Activated CD4-positive, CD25-positive, alpha-beta regulatory T cell treated with anti-CD3 and anti-CD28 coated beads, Interleukin-2, amount 50 U/mL, for 72 hours (primary cell): ENCODE measurements around the gene FASTK.

ENCODE experiments used
- DNase-seq: peaks from one replicate; pipeline ENCODE4 v3.0.0; 2021

The FASTK gene

GRCh38 chr7:151081170-151082101 is 827 bp upstream of the FASTK start:
- no peak for DNase-seq

- peak; percentile 46 for DNase-seq
Measured at GRCh38 chr7:151080067-151080521, 515 bp downstream of the FASTK start.

DNA sequence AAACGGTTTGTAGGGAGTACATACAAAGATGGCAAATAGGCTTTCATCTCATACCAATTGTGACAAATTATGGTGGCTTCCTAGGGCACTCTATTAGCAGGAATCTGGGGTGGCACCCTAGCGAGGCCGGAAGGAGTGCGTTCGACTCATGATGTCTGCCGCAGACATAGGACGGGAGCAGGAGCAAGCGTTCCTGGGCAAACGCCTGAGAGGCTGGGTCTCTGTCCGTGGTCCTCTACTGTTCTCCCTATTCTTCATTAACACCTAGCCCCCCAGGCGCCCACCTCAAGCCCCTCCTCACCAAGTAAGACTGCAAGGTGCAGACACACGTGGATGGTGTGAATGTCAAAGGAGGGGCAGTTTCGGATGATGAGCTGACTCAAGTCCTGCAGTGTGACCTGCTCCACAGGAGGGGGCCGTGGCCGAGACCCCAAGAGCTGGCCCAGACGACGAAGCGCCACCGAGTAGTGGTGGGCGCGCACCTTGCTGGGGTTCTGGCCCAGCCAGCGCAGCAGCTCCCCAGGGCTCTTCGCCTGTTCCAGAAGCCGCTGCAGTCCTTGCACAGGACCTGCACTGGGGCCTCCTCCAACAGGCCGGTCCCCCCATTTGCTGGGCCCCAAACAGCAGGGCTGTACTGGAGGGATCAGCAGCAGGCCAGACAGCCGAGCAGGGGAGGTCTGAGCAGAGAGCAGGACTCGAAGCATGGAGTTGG is 1.3 kb downstream of the FASTK start:
- DNase-seq: no peak

DNA sequence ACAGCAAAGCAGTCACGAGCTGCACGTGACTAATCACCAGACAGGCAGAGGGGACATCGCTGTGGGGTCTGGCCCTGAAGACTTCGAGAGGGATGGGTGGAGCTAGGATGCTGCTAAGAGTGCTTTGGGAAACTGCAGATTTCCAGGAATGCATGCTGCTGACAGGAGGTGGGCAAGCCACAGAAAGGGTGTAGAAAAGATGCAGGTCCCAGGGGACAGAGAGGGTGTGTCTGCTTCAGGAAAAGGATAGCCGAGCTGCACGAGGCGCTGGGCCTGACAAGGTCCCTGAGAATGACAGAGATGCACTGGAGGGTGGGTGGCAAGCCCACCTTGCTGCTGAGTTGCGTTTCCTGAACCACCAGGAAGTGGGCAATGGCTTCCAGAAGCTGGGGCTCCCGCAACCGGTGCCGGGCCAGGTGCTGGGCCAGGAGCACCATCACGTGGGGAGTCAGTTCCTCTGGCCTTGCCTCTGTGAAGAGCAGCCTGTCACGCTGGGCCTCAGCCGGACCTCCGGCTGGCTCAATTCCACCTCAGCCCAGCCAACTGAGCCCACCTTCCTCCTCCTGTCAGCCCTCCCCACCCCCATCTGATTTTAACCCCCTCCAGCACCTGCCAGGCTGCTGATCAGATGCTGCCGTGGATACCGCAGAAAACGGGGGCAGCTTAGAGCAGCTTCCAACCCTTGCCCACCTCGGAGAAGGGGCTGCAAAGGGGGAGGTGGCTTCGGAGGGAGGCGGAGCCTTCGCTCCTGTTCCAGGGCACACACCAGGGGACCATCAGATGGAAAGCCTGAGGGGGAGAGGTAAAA is 2.2 kb downstream of the FASTK start:
- DNase-seq: no peak

GRCh38 chr7:151077705-151078232 is 2.8 kb downstream of the FASTK start:
- DNase-seq: no peak

DNA sequence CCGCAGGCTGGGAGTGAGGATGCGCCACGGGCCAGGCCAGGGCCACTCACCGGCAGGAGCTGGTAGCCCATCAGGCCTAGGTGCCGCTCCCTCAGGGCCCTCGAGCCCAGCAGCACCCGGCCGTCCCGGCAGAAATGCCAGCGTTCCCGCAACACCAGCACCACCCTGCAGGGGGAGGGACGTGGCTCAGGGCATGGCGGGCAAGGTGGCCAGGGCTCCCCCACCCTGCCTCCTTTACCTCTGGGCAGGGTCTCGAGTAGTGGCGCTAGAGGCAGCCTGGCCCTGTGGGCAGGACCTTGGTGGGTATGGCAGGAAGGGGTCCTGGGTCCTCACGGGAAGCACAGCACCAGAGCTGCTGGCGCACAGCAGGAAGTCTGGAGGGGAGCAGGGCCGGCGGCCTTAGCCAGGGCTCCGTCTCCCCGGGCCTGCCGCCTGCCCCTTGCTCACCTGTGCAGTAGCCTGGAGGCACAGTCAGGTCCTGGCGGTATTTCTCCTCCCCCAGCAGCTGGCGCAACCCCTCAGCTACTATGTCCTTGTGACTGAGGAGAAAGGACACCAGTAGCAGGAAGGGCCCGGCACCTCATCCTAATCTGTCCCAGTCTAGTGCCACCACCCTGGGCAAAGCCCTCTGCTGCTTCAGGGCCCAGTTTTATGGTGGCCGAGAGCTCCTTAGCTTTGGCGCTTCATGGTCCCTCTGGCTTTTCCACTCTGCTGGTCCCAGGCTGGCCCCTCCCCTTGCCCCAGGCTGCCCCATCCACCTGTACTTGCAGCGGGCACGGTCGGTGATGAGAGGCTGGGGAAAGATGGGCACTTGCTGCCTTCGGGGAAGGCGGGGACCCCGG is 3.5 kb downstream of the FASTK start:
- DNase-seq: no peak

DNA sequence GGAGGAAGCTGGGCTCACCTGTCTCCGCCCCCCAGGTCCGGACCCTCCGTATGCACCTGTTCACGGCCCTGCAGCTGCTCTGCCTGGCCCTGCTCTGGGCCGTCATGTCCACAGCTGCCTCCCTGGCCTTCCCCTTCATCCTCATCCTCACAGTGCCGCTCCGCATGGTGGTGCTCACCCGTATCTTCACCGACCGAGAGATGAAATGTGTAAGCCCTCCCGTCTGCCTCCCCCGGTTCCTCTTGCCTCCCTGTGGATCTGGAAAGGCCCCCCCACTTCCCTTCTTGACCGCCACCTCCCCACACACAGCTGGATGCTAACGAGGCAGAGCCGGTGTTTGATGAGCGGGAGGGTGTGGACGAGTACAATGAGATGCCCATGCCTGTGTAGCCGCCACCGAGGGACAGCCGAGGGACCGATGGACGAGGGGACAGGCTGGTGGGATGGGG is 4.6 kb downstream of the FASTK start:
- no peak for DNase-seq

DNA sequence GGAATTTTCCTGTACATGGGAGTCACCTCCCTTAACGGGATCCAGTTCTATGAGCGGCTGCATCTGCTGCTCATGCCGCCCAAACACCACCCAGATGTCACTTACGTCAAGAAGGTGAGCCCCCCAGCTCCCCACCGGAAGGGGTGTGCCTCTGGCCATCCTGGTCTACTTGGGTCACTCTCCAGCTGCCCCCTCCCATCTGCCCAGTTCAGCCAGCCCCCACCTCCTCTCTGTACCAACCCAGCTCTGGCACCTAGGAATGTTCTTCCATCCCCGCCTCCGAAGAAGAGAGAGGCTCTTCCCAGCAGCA is 5.0 kb downstream of the FASTK start:
- DNase-seq: no peak

DNA sequence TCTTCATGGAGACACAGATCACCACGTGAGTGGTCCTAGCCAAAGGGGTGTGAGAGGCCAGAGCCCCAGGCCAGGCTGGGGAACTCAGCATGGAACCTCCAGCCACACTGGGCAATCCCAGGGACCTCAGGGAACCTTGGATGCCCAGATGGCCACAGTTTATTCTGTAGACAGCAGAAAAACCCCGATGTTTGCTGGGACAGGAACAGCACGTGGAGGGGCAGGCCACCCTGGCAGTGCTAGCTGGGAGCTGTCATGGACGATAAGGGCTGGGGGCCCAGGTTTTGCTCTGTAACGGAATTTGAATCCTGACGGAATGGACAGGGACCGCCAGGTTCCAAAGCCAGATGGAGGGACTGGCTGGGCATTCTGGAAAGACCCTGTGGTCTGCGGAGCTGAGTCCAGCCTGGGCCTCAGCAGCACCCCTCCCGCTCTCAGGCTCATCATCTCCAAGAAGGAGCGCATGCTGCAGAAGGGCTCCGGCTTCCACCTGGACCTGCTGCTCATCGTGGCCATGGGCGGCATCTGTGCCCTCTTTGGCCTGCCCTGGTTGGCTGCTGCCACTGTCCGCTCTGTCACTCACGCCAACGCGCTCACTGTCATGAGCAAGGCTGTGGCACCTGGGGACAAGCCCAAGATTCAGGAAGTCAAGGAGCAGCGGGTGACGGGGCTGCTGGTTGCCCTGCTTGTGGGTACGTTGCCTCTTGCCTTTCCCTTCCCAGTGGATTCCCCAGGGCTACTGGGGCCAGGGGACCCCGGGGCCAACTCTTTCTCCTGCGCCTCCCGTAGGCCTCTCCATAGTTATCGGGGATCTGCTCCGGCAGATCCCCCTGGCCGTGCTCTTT is 5.6 kb downstream of the FASTK start:
- DNase-seq: no peak

- no peak for DNase-seq
Measured at GRCh38 chr7:151073990-151074389, 6.6 kb downstream of the FASTK start.

DNA sequence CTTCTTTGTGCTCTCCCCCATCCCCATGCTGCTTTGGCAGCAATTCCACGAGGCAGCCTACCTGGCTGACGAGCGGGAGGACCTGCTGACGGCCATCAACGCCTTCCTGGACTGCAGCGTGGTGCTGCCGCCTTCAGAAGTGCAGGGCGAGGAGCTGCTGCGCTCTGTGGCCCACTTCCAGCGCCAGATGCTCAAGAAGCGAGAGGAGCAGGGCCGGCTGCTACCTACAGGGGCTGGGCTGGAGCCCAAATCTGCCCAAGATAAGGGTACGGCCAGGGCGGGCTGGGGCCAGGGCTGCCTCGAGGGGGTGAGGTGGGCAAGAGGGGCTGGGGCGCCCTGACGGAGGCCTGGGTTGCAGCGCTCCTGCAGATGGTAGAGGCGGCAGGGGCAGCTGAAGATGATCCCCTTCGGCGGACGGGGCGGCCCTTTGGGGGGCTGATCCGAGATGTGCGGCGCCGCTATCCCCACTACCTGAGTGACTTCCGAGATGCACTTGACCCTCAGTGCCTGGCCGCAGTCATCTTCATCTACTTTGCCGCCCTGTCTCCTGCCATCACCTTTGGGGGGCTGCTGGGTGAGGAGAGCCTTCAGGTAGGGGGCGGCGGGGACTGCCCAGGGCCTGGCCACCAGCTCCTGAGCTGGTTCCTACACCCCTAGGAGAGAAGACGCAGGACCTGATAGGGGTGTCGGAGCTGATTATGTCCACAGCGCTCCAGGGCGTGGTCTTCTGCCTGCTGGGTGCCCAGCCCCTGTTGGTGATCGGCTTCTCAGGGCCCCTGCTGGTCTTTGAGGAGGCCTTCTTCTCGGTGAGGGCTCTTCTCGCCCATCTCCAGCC is 9.4 kb downstream of the FASTK start:
- no peak for DNase-seq

DNA sequence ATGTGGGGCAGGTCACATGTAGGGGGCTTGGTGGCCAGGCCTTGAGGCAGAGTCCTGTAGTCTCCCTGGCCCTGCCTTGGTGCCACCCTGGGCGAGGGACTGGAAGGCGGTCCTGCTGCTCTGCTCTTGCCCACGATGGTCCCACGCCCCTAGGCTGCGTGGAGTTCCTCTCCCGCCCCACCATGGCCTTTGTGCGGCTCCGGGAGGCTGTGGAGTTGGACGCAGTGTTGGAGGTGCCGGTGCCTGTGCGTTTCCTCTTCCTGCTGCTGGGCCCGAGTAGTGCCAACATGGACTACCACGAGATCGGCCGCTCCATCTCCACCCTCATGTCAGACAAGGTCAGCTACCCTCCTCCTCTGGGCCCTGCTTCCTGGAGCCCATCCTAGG is 10.0 kb downstream of the FASTK start:
- no peak for DNase-seq

- DNase-seq: no peak
Measured at GRCh38 chr7:151069841-151070573, 10.6 kb downstream of the FASTK start.

DNA sequence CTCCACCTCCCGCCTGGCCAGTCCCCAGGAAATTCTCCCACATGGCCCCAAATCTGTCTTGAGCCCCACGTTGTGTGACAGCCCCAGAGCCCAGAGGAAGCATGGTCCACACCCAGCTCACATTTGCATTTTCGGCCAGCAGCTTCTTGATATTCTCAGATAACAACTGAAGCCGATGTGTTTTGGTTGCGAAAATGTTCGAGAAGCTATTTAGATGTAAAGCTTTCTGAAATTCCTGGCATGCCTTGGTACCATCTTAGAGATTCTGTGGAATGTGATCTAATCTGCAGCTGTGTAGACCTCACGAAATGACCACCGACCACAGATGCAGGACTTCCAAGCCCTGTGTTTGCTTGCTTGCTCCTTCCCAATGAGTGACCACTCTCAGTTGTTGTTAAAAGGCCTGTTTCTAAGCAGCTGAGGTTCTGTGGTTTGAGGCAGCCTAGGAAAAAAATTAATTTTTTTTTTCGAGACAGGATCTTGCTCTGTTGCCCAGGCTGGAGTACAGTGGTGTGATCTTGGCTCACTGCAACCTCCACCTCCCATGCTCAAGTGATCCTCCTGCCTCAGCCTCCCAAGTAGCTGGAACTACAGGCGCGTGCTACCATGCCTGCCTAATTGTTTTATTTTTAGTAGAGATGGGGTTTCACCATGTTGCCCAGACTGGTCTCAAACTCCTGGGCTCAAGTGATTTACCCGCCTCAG is 12.4 kb downstream of the FASTK start:
- DNase-seq: no peak

DNA sequence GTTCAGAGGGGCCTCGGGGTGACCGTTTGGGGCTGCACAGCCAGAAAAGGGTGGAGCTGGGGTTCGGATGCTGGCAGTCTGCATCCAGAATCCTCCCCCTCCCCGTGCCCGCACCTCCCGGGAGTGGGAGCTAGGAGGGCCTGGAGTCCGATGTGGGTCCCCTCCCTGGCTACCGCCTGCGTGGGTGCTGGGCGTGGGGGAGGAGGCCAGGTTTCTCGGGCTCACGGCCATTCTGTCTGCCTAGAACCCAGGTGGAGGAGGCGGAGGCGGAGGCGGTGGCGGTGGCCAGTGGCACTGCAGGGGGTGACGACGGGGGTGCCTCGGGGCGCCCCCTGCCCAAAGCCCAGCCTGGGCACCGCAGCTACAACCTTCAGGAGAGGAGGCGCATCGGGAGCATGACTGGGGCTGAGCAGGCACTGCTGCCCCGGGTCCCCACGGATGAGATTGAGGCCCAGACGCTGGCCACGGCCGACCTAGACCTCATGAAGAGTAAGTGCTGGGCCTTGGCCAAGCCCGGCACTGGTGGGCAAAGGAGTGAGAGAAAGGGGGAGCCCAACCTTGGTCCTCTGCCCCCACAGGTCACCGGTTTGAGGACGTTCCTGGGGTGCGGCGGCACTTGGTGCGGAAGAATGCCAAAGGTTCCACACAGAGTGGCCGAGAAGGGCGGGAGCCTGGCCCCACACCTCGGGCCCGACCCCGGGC is 14.2 kb downstream of the FASTK start:
- no peak for DNase-seq

- DNase-seq: no peak
Measured at GRCh38 chr7:151065516-151065915, 15.1 kb downstream of the FASTK start.

GRCh38 chr7:151064993-151065392 is 15.6 kb downstream of the FASTK start:
- no peak for DNase-seq

GRCh38 chr7:151064454-151064853 is 16.2 kb downstream of the FASTK start:
- DNase-seq: no peak
